RWPE2 (cell line): ENCODE data around the gene CSGALNACT2.

Source experiments
- ATAC-seq: fragments of 200-7000 bp; cut with Tn5 transposase; 3 replicates; pipeline ENCODE4 v1.9.1; 2021; ENCODE audit warnings: low read depth
- DNase-seq: peaks from one replicate; pipeline ENCODE4 v3.0.0-alpha.2; 2020; ENCODE audit warnings: low spot score
- H3K27ac ChIP-seq: fragments of 450-650 bp; 2 replicates; pipeline ENCODE4 v1.5.1; 2017; ENCODE audit warnings: mild to moderate bottlenecking; ENCODE audit not compliant: poor library complexity, severe bottlenecking
- H3K27me3 ChIP-seq: fragments of 250-450 bp; sonication (Bioruptor Pico); 2 replicates; pipeline ENCODE4 v1.5.1; 2021; ENCODE audit warnings: mild to moderate bottlenecking, moderate library complexity; ENCODE audit not compliant: insufficient read depth, poor library complexity, severe bottlenecking
- H3K36me3 ChIP-seq: fragments of 250-450 bp; sonication (Bioruptor Pico); 2 replicates; pipeline ENCODE4 v1.5.1; 2020; ENCODE audit warnings: low read depth, mild to moderate bottlenecking, moderate library complexity
- H3K4me1 ChIP-seq: fragments of 250-450 bp; sonication (Bioruptor Pico); 2 replicates; pipeline ENCODE4 v1.5.1; 2021; ENCODE audit warnings: mild to moderate bottlenecking, moderate library complexity; ENCODE audit not compliant: insufficient read depth, poor library complexity, severe bottlenecking
- H3K4me3 ChIP-seq: fragments of 250-450 bp; sonication (Bioruptor Pico); 2 replicates; pipeline ENCODE4 v1.5.1; 2021; ENCODE audit warnings: mild to moderate bottlenecking, moderate library complexity; ENCODE audit not compliant: severe bottlenecking
- H3K9me3 ChIP-seq: fragments of 250-450 bp; sonication (Bioruptor Pico); 2 replicates; pipeline ENCODE4 v1.5.1; 2021; ENCODE audit warnings: mild to moderate bottlenecking, moderate library complexity; ENCODE audit not compliant: severe bottlenecking
- CTCF ChIP-seq: fragments of 450-650 bp; IDR thresholded peaks from one replicate; pipeline ENCODE4 v1.5.1; 2017; ENCODE audit warnings: mild to moderate bottlenecking, moderate library complexity; ENCODE audit not compliant: poor library complexity, severe bottlenecking

Gene CSGALNACT2

DNA sequence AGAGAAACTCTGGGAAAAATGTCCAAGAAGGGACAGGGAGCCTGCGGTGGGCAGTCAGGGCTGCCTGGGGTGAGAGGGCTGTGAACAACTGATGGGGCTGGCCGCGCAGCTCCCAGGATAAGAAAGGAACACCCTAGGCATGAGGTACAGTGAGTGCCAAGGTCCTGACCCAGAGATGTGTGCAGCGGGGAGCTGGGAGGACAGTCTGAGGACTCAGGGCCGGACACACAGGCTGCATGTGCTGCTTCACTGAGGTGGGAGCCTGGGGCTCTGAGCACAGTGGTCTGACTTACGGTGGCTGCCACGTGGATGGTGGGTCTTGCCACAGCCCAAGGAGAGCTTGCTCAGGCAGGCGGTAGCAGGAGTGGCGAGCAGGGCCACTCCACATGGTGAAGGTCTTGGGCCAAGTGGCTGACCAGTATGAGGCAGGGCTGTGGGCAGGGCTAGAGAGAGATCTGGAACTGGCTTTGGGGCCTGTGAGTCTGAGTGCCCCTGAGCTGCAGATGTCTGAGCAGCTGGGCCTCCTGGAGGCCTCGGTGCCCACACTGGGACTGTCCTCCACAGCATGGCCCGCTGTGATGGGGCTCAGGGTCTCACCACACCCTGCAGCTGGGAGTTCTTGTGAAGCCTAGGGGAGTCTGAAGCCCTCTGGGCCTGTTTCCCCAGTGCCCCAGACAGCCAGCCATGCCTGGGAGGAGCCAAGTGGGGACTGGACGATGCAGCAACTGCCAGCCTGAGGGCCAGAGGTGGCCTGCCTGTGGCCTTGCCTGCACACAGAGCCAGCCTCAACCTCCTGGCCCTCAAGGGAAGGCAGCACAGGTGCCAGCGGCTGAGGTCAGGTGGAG, 68.4 kb downstream of the CSGALNACT2 start:
- no peak overlapping the region for H3K27ac ChIP-seq
- DNase-seq: peak; percentile 46
- no peak overlapping the region for H3K4me3 ChIP-seq
- no peak for TF ChIP-seq CTCF
- no peaks in the 10 kb centered on the region for H3K4me1 ChIP-seq
- no peaks in the 10 kb centered on the region for H3K27me3 ChIP-seq
- no peaks in the 10 kb centered on the region for H3K9me3 ChIP-seq
- ATAC-seq: no peak
- no peaks in the 10 kb centered on the region for H3K36me3 ChIP-seq

- TF ChIP-seq CTCF: no peak
- no peak for ATAC-seq
- DNase-seq: peak; percentile 38
Measured at GRCh38 chr10:43208147-43209073, 70.2 kb downstream of the CSGALNACT2 start.

DNA sequence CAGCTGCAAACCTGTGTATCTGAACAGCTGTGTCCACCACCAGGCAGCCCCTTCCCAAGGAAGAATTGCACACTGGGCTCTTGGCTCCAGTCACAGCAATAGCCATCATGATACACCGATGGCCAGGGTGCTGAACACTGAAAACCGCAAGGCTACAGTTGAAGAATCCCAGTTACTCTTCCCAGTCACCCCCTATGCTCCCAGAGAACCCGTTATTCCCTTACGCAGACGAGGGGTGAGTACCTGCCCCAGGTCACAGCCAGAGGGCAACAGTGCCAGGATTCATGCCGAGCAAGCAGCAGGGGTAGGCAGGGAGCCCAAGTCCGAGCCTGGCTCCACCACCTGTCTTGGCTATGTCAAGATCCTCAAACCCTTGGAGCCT, 70.8 kb downstream of the CSGALNACT2 start:
- TF ChIP-seq CTCF: no peak
- DNase-seq (peak; percentile 28), ATAC-seq (no peak)
- Histone ChIP-seq H3K4me3 (no peak overlapping the region), H3K9me3 (no peaks in the 10 kb centered on the region), H3K27me3 (no peaks in the 10 kb centered on the region), H3K4me1 (no peaks in the 10 kb centered on the region), H3K36me3 (no peaks in the 10 kb centered on the region), H3K27ac (no peak overlapping the region)

More at GRCh38 chr10:43208147-43209073, 70.2 kb downstream of the CSGALNACT2 start:
- Histone ChIP-seq H3K4me3 (no peak overlapping the region), H3K4me1 (no peaks in the 10 kb centered on the region), H3K9me3 (no peaks in the 10 kb centered on the region), H3K27ac (no peak overlapping the region), H3K36me3 (no peaks in the 10 kb centered on the region), H3K27me3 (no peaks in the 10 kb centered on the region)

DNA sequence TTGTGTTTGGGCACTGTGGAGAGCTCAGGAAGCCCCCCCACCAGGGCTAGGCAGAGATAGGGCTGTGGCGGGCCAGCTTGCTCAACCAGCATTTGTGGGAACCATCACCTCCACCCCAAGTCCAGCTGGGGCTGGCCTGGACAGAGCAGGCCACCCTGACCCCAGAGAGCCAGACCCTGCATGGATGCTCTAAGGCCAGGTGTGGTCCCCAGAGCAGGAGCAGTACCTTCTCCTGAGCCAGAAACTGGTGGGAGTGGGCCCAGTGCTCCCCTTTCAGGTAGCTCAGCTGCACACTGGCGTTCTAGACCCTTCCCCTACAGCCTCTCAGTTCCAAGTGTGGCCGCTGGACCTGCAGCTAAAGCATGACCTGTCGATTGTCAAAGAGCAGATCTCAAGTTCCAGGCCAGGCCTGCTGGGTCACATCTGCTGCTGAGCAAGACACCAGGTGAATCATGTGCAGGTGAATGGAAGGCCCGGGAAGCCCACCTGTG, 71.5 kb downstream of the CSGALNACT2 start:
- peak; percentile 47 for DNase-seq
- no peak for TF ChIP-seq CTCF
- Histone ChIP-seq H3K9me3 (no peaks in the 10 kb centered on the region), H3K27ac (no peak overlapping the region), H3K36me3 (no peaks in the 10 kb centered on the region), H3K4me1 (no peaks in the 10 kb centered on the region), H3K4me3 (no peak overlapping the region), H3K27me3 (no peaks in the 10 kb centered on the region)
- ATAC-seq: no peak
